Measurements from ENCODE around the gene TOP2B.

GRCh38 chr3:25674670-25675069 lies 10.0 kb upstream of the TOP2B start:
- TF ChIP-seq EZH2 (IDR thresholded peaks at IDR 0.05; ENCODE audit: insufficient read depth, poor library complexity, severe bottlenecking) = no peak
- TF ChIP-seq EZH2phosphoT487 (IDR thresholded peaks at IDR 0.05; ENCODE audit: insufficient read depth, low read depth) = no peak

Data from GM23248 (cell line).